Osteoblast (primary cell): ENCODE data around the gene ZBTB48. TPM values are rescaled to one million over a fixed set of nuclear protein-coding genes. Genes with fewer than 3 reads are reported as not detected.

Experiments
- DNase-seq: peaks from one replicate; pipeline ENCODE4 v3.0.0; 2011; ENCODE audit warnings: low spot score, mixed read lengths; ENCODE audit not compliant: insufficient read length; ENCODE audit errors: missing footprints
- H2AFZ ChIP-seq: 2 replicates; pipeline ENCODE4 v1.6.0; 2011; ENCODE audit warnings: mild to moderate bottlenecking, low read length
- H3K27ac ChIP-seq: 2 replicates; pipeline ENCODE4 v1.5.1; 2011; ENCODE audit warnings: mild to moderate bottlenecking, low read depth, low read length, moderate library complexity
- H3K27me3 ChIP-seq: 2 replicates; pipeline ENCODE4 v1.6.0; 2012; ENCODE audit warnings: mild to moderate bottlenecking, control low read depth, inconsistent platforms, low read length, moderate library complexity; ENCODE audit not compliant: insufficient read depth
- H3K36me3 ChIP-seq: 2 replicates; pipeline ENCODE4 v1.5.1; 2011; ENCODE audit warnings: mild to moderate bottlenecking, low read length, control low read depth, moderate library complexity; ENCODE audit not compliant: insufficient read depth
- H3K4me1 ChIP-seq: 2 replicates; pipeline ENCODE4 v1.5.1; 2011; ENCODE audit warnings: mild to moderate bottlenecking, low read length, control low read depth, moderate library complexity; ENCODE audit not compliant: insufficient read depth
- H3K4me2 ChIP-seq: 2 replicates; pipeline ENCODE4 v1.6.0; 2011; ENCODE audit warnings: mild to moderate bottlenecking, low read length; ENCODE audit not compliant: insufficient read depth
- H3K4me3 ChIP-seq: fragments of 200-600 bp; sonication (generic); 3 replicates; pipeline ENCODE4 v1.5.1; 2012; ENCODE audit warnings: mild to moderate bottlenecking, low read length, inconsistent platforms; ENCODE audit not compliant: insufficient read depth
- H3K79me2 ChIP-seq: 2 replicates; pipeline ENCODE4 v1.6.0; 2012; ENCODE audit warnings: mild to moderate bottlenecking, low read length, control low read depth, inconsistent platforms; ENCODE audit not compliant: insufficient read depth
- H3K9me3 ChIP-seq: 2 replicates; pipeline ENCODE4 v1.5.1; 2011; ENCODE audit warnings: low read depth, low read length, control low read depth
- H4K20me1 ChIP-seq: 2 replicates; pipeline ENCODE4 v1.6.0; 2012; ENCODE audit warnings: mild to moderate bottlenecking, low read length, control low read depth; ENCODE audit not compliant: insufficient read depth
- CTCF ChIP-seq: IDR thresholded peaks from 2 replicates; pipeline ENCODE4 v1.5.1; 2011; ENCODE audit warnings: mild to moderate bottlenecking, low read depth, low read length, moderate library complexity; ENCODE audit errors: extremely low read depth
- total RNA-seq: library from RNA; depleted of rRNA; stranded (reverse); fragments of >200 nt; gene quantifications from 2 replicates; pipeline ENCODE4 v1.2.3, GENCODE V29; 2012

The ZBTB48 gene
- total RNA-seq = 11.5 and 14.5 TPM in 2 replicates

- no peak for TF ChIP-seq CTCF
- no peaks in the 10 kb centered on the region for H3K27me3 ChIP-seq
- peaks cover 13% of the 10 kb centered on the region for H4K20me1 ChIP-seq
- no peaks in the 10 kb centered on the region for H3K9me3 ChIP-seq
- peak; percentile 100 for DNase-seq
- H2AFZ ChIP-seq = peak within 1 kb of the TSS; percentile 92
- peak within 1 kb of the TSS; percentile 88 for H3K27ac ChIP-seq
- peak within 1 kb of the TSS; percentile 96 for H3K4me3 ChIP-seq
- peak within 1 kb of the TSS; percentile 88 for H3K4me2 ChIP-seq
- H3K79me2 ChIP-seq = peaks cover 28% of the 10 kb centered on the region
- H3K36me3 ChIP-seq = no peaks in the 10 kb centered on the region
- H3K4me1 ChIP-seq = peaks cover 31% of the 10 kb centered on the region
Measured at GRCh38 chr1:6579374-6580118, at the start of gene ZBTB48. ZBTB48 (plus strand) TSS chr1:6579994; CDS start chr1:6580610, 616 bp downstream.

- Histone ChIP-seq H3K36me3 (peaks cover 71% of the 10 kb centered on the region), H3K4me1 (no peaks in the 10 kb centered on the region), H3K4me3 (no peak overlapping the region), H3K27me3 (no peaks in the 10 kb centered on the region), H3K4me2 (no peak overlapping the region), H3K27ac (no peak overlapping the region), H3K9me3 (no peaks in the 10 kb centered on the region), H4K20me1 (peaks cover 3% of the 10 kb centered on the region), H2AFZ (no peak overlapping the region), H3K79me2 (peaks cover 3% of the 10 kb centered on the region)
- peak; percentile 47 for DNase-seq
- TF ChIP-seq CTCF = no peak
Measured at GRCh38 chr1:6530504-6531160, 49.2 kb upstream of the ZBTB48 start.

- no peaks in the 10 kb centered on the region for H3K4me1 ChIP-seq
- H3K9me3 ChIP-seq = no peaks in the 10 kb centered on the region
- no peak overlapping the region for H3K27ac ChIP-seq
- H3K79me2 ChIP-seq = peaks cover 6% of the 10 kb centered on the region
- TF ChIP-seq CTCF = no peak
- DNase-seq = no peak
- H4K20me1 ChIP-seq = peaks cover 3% of the 10 kb centered on the region
- no peak overlapping the region for H2AFZ ChIP-seq
- no peak overlapping the region for H3K4me3 ChIP-seq
- no peak overlapping the region for H3K4me2 ChIP-seq
- H3K27me3 ChIP-seq = no peaks in the 10 kb centered on the region
- H3K36me3 ChIP-seq = peaks cover 60% of the 10 kb centered on the region
Measured at GRCh38 chr1:6531996-6532395, 47.8 kb upstream of the ZBTB48 start.

GRCh38 chr1:6534248-6534822, 45.5 kb upstream of the ZBTB48 start:
- no peak overlapping the region for H2AFZ ChIP-seq
- H3K27me3 ChIP-seq = no peaks in the 10 kb centered on the region
- H3K36me3 ChIP-seq = peaks cover 45% of the 10 kb centered on the region
- peaks cover 4% of the 10 kb centered on the region for H3K4me1 ChIP-seq
- H3K27ac ChIP-seq = no peak overlapping the region
- no peak overlapping the region for H3K4me2 ChIP-seq
- H3K4me3 ChIP-seq = no peak overlapping the region
- TF ChIP-seq CTCF = no peak
- H4K20me1 ChIP-seq = peaks cover 7% of the 10 kb centered on the region
- DNase-seq = peak; percentile 43
- peaks cover 8% of the 10 kb centered on the region for H3K79me2 ChIP-seq
- H3K9me3 ChIP-seq = no peaks in the 10 kb centered on the region
